SKM-1 (cell line): Measurements from ENCODE around the gene SLC25A11.

Source experiments
- DNase-seq: peaks from one replicate; lab custom pipeline; 2025; ENCODE audit not compliant: unreplicated experiment; lab: John Stamatoyannopoulos, UW

Gene SLC25A11

DNA sequence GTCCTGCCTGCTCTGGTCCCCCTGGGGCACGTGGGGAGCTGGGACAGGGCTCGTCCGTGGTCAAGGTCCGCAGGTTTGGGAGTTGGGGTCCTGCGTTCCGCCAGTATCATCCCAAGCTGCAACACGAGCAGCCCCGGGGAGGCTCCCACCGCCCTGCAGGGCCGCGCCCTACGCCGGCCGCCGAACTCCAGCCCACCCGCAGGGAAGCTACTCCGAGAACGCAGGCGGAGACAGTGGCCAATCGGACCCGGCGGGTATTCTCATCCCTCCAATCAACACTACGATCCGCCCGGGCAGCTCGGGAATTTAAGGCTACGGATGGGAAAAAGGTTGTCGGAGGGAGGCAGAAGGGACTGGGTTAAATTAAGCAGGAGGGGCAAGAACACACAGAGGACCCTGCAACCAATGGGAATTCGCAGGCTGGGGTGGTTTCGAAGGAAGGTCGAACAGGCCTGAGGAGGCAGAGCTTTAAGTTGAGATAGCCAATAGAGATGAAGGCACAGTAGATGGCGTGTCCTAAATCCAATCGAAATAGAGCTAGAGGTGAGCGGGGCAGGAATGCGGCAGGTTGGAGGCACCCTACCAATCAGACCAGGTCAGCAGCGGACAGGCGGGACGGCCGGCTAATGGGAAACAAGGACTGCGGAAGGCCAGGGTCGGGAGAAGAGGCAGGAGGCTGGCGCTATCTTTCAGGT, 27.1 kb upstream of the SLC25A11 start:
- peak; percentile 72 for DNase-seq

DNA sequence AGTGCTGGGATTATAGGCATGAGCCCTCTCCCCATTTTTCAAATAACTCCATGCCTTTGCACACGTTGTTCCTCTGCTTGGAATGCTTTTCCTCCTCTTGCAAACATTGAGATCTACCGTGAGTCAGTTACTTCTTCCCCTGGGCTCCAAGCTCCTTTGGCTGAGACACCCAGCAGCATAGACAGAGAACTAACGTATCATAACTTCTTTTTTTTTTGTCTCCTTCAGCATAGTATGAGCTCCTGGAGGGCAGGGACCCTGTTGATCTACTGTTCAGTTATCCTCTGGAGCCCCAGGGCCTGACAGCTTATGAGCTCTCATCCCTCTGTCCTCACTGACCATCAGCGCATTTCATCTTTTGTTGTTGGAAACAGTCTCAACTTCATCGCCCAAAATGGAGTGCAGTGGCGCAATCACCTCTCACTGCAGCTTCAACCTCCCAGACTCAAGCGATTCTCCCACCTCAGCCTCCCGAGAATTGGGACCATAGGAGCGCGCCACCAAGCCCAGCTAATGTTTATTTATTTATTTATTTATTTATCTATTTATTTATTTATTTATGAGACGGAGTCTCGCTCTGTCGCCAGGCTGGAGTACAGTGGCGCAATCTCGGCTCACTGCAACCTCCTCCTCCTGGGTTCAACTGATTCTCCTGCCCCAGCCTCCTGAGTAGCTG, 25.6 kb upstream of the SLC25A11 start:
- no peak for DNase-seq

DNA sequence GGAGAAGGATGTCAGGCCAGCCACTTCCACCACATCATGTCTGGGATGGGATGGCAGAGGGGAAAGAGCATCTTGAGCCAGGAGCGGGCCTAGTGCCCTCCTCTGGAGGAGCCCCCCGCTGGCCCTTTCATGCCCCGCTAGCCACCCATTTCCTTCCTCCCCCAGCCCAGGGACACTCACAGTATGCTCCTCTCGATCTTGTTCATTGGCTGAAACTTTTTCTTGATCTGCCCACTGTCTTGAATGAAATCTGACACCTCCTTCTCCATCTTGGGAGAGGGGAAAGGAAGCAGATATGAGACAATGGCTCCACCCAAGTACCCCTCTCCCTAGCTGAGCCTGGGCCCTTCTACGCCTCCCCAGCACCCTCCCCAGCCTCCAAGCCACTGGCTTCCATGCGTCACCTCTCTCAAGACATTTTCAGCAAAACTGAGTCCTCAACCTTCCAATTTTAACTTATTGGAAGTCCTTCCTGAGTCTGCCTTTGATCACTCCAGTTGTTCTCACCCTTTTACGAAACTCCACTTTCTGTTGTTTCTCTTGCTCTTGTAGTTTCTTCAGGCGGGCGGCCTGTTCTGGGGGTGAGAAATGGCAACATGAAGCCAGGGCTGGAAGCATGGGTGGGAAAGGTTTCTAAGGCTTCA, 20.6 kb upstream of the SLC25A11 start:
- no peak for DNase-seq

DNA sequence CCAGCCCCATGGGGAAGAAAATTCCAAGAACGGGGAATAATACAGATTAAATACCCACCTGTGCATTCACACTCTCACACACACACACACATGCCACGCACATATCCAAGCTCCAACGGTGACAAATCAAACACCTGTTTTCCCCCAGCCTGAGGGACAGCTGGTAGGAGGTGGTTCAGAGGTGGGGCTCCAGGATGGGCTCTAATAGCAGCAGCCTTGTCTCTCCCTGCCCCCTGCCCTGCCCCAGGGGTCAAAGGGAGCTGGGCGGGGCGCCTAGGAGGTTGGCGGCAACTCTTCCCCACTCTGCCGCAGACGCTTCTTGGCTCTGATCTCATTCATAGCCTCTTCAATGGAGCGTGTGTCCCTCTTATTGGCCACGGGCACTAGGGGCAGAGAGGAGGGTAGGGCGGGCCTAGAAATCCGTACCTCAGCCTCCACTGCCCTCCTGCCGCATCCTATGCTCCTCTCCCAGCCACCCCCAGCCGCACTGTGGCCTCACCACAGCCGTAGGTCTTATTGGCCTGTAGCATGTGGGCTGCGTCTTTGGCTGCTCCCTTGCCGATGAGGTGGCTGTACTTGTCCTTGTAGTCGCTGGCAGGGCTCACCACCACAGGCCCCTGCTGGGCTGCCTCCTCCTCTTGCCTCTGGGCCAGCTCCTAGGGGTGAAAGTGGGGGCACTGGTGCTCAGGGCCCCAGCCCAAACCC, 19.6 kb upstream of the SLC25A11 start:
- no peak for DNase-seq

DNA sequence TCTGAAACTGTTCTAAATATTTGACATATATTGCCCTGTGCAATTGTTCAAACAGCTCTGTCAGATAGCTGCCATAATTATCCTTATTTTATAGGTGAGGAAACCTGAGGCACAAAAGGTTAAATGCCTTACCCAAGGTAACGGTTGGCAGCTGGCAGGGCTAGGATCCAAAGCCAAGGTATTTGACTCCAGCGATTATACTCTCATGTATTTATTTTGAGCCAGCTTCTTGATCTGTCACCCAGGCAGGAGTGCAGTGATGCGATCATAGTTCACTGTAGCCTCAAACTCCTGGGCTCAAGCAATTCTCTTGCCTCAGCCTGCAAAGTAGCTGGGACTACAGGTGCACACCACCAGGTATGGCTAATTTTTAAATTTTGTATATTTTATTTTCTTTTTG, 18.3 kb upstream of the SLC25A11 start:
- DNase-seq = no peak

DNA sequence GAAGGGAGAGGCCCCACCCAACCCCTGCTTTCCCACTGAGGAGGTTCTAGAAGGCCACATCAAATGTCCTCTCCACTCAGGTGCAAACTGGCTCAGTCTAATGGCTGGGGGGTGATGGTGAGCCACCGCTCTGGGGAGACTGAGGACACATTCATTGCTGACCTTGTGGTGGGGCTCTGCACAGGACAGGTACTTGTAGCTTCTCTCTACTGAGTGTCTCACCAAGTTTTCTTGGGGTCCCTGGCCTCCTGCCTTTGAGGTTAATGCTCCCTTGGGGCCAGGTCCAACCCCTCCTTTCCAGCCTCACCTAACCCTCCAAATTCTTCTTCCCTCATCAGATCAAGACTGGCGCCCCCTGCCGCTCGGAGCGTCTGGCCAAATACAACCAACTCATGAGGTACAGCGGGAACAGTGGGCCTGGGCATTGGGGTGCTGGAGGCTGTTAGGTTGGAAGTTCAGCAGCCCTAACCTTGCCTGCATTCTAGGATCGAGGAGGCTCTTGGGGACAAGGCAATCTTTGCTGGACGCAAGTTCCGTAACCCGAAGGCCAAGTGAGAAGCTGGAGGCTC, 16.7 kb upstream of the SLC25A11 start:
- DNase-seq = no peak

DNA sequence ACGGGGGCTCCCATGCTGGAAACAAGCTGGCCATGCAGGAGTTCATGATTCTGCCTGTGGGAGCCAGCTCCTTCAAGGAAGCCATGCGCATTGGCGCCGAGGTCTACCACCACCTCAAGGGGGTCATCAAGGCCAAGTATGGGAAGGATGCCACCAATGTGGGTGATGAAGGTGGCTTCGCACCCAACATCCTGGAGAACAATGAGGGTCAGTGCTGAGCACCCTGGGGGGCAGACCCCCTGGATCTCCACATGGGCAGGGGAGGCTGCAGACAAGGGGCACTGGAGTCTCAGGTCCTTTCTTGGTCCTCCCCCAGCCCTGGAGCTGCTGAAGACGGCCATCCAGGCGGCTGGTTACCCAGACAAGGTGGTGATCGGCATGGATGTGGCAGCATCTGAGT, 15.2 kb upstream of the SLC25A11 start:
- no peak for DNase-seq

DNA sequence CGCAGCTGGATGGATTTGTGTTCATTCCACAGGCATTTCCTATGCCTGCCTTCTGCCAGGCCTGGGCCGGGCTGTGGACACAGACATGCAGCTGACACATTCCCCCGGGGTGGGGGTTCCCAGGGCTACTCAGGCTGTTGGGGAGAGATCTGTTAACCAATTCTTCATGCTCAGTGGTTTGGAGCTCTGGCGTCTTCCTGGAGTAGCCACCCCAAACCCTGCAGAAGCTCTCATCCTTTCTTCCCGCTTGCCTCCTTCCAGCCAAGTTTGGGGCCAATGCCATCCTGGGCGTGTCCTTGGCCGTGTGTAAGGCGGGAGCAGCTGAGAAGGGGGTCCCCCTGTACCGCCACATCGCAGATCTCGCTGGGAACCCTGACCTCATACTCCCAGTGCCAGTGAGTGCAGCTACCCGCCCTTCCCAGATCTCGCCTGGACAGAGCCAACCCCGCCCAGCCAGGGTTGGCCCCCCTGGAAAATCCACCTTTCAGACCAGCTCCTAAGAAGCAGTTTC, 13.7 kb upstream of the SLC25A11 start:
- DNase-seq = no peak

DNA sequence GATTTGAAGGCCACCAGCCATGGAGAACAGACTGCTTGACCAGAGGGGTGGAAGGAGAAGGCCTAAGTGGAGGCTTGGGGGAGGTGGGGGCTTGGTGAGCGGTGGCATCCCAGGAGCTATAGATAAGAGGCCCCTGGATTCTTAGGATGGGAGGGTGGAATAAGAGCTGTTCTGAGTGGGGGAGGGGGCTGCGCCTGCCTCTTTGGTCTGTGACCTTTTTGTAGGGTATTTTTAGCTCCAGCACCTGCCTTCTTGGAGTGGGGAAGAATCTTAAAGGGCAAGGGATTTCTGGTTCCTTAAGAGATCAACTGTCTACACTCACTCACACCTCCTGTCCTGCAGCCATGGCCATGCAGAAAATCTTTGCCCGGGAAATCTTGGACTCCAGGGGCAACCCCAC, 11.6 kb upstream of the SLC25A11 start:
- DNase-seq = no peak

DNA sequence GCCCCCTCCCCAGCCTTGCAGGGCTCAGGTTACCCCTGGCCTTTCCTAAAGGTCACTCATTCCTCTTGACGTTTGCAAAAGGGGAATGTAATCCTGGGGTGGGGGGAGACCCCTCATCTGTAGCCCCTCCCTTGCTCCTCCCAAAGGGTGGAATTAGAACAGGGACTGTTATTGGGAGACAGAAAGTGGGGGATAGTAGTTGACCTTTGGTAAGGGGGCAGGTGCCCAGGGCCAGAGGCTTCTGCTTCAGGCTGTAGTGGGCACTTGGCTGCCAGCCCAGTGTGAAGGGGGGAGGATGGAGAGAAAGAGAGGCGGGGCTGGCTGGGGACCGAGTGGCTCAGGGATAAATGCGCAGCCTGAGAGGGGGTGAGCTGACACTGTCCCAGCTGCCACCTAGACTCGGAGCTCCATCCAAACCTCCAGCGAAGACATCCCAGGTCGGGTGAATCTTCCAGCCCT, 10.9 kb upstream of the SLC25A11 start, which contains the start of gene ENO3:
Gene ENO3 (plus strand): TSS at position 374 of the 459 bp plus-strand sequence. CDS start 711 bp downstream, outside the sequence.
- DNase-seq = no peak

DNA sequence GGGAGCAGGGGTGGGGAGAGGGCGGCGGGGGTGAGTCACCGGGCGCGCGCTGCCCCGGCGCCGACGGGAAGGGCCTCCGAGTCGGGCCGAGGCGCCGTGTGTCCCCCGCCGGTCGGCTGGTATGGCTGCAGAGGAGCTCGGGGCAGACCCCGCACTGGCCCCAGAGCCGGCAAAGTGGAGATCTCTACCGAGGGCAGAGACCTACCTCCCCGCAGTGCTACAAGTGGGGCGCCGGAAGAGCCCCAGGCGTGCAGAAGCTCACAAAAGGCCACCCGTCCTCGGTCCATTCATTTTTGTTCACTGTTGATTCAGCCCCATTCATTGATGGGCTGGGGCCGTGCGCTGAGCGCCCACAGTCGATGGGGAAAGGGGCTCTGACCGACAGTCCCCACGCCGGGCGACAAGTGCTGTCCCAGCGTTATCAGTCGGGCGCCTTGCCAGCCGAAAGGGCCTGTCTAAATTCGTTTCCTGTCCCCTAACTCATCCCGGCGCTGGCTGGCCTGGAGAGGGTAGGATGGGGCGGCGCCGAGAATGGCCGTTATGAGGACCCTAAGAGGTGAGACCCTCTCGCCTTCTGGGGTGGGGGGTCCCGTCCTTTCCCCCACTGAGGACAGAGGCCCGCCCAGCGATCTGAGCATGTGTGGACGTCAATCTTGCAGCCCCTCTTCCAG, 10.4 kb upstream of the SLC25A11 start:
- no peak for DNase-seq

DNA sequence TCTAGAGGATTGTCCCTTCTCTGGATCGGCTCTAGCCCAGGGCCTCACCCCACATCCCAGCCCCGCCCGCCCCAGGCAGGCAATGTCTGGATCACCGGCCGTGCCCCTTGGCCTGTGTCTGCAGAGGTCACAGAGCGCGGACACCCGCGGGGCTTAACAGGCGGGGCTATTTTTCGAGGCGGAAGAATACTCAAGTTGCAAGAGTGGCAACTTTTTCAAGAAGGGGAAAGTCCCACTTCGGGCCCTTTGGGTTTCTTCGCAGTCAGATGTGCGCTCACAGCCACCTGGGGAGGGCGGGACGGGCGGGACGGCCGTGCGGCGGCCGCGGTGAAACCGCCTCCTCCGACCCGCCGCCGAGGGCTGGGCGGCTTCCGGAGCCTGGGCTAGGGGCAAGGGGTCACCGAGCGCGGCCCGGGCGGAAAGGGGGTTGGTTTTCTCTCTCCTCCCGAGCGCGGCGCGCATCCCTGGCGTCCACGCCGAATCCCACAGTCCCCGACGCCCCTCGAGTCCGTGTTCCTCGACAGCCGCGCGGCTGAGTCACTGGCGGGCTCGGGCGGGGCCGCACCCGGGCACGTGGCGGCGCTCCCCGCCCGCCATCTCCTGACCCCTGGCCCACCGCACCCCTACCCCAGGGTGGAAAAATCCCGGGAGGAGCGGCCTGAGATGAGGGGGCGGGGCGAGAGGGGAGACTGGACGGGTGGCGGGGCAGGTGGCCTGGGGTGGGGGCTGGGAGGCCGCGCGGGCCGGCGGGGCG, 9.7 kb upstream of the SLC25A11 start:
- DNase-seq = no peak

DNA sequence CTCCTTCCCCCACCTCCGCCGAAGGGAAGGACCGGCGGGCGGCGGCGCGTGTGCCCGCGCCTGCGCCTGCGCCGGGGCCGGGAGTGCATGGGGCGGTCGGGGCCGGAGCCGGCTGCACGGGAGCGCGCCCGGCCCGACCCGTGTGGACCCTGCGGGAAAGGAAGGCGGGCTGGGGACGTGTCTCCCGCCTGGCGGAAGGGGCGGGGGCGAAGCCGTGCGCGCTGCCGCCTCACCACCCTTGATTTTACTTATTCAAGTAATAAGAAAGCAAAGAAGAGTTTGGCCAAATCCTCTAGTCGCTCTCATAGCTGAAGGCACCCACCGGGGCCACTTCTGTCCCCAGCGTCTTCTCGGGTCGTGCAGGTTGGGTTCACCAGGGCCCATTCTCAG, 9.1 kb upstream of the SLC25A11 start:
- no peak for DNase-seq

DNA sequence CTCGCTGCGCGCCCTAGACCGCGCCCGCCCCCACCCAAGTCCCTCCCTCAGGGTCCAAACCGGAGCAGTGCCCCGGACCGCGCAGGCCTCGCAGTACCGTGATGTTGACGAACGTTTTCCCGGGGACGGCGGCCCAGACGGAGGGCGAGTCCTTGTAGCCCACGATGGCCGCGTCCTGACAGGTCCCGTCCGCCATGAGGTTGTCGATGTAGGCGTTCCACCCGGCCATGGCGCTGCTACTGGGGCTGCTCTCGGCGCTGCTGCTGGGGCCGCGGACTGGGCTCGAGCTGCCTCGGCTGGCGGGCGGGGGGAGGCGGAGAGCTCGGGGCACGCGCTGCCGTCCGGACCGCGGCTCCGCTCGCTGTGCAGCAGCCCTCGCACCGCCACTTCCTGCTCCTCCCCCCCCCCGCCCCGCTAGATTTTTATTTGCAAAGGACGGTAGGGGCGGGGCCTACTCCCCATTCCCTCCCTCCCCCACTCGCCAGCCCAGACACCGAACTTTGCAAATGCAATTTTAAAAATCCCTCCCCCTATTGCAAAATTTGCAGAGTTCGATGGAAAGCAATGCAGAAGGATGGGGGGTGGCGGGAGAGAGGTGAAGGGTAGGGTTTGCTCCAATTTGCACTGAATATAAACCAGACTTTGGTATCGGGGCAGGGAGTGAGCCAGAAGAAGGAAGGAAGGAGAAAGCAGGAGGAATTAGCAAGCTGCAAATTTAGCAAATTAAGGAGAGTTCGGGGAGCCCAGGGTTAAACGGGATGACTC, 8.5 kb upstream of the SLC25A11 start, which contains the start of gene PFN1:
Gene PFN1 (minus strand): TSS at position 365 of the 765 bp plus-strand sequence. CDS start 136 bp downstream, at position 229.
- peak; percentile 70 for DNase-seq

DNA sequence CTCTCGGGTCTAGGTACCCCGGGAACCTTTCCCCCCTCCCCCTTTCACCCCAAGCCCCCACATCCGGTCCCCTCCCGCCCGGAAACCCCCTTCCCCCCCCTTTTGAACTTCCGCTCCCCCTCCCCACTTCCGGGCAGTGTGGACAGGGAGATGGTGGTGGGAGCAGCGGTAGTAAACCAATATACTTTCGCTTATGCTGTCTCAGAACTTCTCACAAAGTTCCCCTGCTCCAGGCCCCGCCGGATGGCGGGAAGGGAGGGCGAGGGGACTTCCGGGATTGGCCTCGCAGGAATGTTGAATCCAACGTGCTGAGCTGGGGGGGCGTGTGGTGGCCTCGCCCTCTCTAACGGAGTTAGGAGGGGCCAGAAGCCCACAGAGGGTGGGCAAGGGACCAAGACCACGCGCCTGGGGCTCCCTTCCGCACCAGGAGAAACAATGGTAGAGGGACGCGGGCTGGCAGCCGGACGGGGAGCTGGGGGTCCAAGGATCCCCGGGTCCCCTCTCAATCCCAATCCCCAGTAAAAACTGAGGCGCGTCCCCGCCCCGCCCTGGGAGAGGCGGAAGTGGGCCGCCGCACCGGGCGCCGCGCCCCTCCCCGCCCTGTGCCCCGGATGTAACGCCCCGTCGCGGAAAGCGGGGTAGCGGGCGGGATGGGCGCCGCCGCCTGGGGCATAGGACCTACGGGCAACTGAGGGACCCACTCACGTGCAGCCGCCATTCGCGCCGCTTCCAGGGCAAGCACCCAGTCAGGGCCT, 7.7 kb upstream of the SLC25A11 start:
- no peak for DNase-seq

DNA sequence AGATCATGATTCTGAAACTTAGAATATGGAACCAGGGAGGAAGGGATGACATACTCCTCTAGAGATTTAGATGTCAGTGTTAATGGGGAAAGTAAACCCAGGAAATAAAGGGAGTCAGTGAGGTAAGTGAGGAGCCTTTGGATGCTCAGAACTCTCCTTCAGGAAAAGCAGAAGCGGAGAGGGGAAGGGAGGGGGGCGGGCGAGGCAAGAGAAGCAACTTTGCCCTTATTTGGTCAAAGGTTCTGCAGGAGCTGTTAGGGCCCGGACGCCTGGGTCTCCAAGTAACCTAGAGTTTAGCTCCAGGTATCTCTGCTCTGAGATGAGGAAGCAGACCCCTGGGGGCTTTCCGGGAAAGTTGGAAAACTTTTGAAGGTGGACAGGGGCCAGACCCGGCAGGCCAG, 7.2 kb upstream of the SLC25A11 start:
- DNase-seq = no peak

DNA sequence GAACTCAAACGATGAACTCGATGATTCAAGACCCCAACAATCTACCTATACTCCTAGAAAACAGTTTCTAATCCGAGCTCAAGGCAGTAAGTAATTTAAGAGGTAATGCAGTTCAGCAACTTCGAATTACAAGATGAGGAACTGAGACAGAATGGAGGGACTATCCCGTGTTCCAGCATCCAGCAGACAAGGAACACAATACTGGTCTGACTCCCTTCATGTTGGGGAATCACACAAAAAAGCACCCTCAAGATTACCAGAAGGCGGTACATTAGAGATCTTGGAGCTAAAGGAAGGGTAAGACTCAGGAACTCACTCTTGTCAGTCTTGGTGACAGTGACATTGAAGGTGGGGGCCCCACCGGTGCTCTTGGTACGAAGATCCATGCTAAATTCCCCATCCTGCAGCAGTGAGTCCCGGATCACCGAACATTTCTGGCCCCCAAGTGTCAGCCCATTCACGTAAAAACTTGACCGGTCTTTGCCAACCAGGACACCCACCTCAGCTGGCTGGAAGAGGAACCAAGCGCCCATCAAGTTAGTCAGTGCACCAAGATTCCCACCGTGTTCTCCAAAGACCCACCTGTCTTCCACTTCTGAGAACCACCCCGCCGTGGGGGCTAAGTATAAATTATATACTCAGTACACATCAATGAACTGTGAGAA, 6.6 kb upstream of the SLC25A11 start:
- no peak for DNase-seq

DNA sequence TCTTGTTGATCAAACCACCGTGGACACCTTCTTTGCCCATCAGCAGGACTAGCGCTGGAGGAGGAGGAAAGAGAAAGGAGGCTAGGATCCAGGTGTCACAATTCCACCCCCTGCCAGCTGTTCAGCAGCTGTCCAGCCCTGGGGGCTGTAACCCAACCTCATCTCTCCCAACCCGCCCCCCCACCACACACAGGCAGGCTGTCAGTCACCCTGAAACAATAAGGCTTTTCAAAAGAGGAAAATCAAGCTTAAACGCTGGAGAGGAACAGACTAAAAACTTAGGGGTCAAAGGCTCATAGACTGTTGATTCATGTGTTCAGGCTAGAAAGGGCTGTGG, 6.1 kb upstream of the SLC25A11 start:
- no peak for DNase-seq
